Inferior parietal cortex (tissue), 1 donor: ENCODE measurements around the gene CYSTM1.

ENCODE experiments used
- DNase-seq: peaks from one replicate; pipeline ENCODE4 v3.0.0-alpha.2; 2016; ENCODE audit errors: extremely low spot score

CYSTM1 gene

GRCh38 chr5:140292212-140293036 is 117.4 kb downstream of the CYSTM1 start:
- no peak for DNase-seq
